HCT116 (cell line): ENCODE results near the gene PDIA2. TPM values are rescaled to one million over a fixed set of nuclear protein-coding genes. Genes with fewer than 3 reads are reported as not detected.

Experiments used
- SP1 ChIP-seq: IDR thresholded peaks from 2 replicates; pipeline ENCODE4 v1.6.1; 2012; ENCODE audit warnings: low read depth
- total RNA-seq: library from RNA; stranded (reverse); gene quantifications from one replicate; pipeline ENCODE4 v1.2.1, GENCODE V29; 2021; ENCODE audit not compliant: unreplicated experiment

Gene PDIA2
- total RNA-seq, 1 experiment from 2014 or later, result 0.93 TPM

DNA sequence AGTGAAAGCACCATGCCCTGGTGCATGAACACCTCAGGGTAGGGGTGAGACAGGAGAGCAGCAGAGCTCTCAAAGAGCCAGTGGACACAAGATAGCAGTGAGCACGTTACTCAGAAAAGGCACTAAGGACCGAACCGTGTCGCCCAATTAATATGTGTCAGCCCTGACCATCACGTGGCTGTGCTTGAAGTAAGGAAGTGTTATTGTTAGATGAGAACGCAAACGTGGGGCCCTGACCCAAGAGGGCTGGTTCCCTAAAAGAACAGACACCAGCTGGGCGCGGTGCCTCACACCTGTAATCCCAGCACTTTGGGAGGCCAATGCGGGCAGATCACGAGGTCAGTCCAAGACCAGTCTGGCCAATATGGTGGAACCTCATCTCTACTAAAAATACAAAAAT, 53.3 kb downstream of the PDIA2 start (continued):
- TF ChIP-seq SP1, result no peak

Other genes starting within 250 kb of the PDIA2 start
- 22.7 TPM for gene POLR3K, start 229.6 kb upstream of the PDIA2 start, total RNA-seq
- 24.5 TPM for gene SNRNP25, start 229.3 kb upstream of the PDIA2 start, total RNA-seq
- gene RHBDF1, start 210.5 kb upstream of the PDIA2 start, total RNA-seq, result 19.8 TPM
- 32.6 TPM for gene MPG, start 204.9 kb upstream of the PDIA2 start, total RNA-seq
- 32.0 TPM for gene NPRL3, start 144.5 kb upstream of the PDIA2 start, total RNA-seq
- gene HBZ, start 130.5 kb upstream of the PDIA2 start, total RNA-seq, result not detected
- not detected for gene HBM, start 117.2 kb upstream of the PDIA2 start, total RNA-seq
- 3.0 TPM for gene HBA2, start 110.3 kb upstream of the PDIA2 start, total RNA-seq
- gene HBA1, start 106.5 kb upstream of the PDIA2 start, total RNA-seq, result 4.9 TPM
- gene HBQ1, start 102.7 kb upstream of the PDIA2 start, total RNA-seq, result not detected
- gene LUC7L, start 53.7 kb upstream of the PDIA2 start, total RNA-seq, result 50.5 TPM
- 36.4 TPM for gene FAM234A, start 48.3 kb upstream of the PDIA2 start, total RNA-seq
- not detected for gene RGS11, start 7.2 kb upstream of the PDIA2 start, total RNA-seq
- gene ARHGDIG, start 2.6 kb upstream of the PDIA2 start, total RNA-seq, result not detected
- gene AXIN1, start 69.6 kb downstream of the PDIA2 start, total RNA-seq, result 20.2 TPM
- 61.4 TPM for gene MRPL28, start 87.4 kb downstream of the PDIA2 start, total RNA-seq
- 35.4 TPM for gene PGAP6, start 98.8 kb downstream of the PDIA2 start, total RNA-seq
- 68.2 TPM for gene NME4, start 114.0 kb downstream of the PDIA2 start, total RNA-seq
- gene DECR2, start 118.7 kb downstream of the PDIA2 start, total RNA-seq, result 17.1 TPM
- gene RAB11FIP3, start 142.5 kb downstream of the PDIA2 start, total RNA-seq, result 12.8 TPM
- gene CAPN15, start 244.5 kb downstream of the PDIA2 start, total RNA-seq, result 39.0 TPM